ENCODE measurements around the gene GDPD5.

DNA sequence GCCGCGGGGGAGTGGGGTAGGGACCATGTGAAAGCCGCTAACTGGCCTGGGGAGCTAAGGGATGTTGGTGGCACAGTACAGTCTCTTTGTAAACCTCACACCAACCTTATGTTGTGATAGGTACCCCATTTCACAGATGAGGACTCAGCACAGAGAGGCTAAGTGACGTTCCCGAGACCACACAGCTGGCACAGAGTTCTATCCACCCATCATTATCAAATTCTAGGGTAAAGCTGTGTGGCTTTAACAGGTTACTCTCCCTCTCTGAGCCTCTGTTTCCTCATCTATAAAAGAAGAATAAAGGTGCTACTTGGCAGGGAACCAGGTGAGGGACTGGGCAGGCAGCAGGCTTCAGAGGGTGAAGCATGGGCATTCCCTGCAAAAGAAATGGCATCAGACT lies 1.4 kb upstream of the GDPD5 start:
- TF ChIP-seq CTCF (IDR thresholded peaks at IDR 0.05) (no peak), POLR2A (IDR thresholded peaks at IDR 0.05) (no peak)

Data from adrenal gland (tissue), 5 donors.